ENCODE results near the gene KRTAP4-9.
"Not testable (repeated sequence)": the region's sequence is repeated elsewhere in the genome, so short reads cannot be mapped to it uniquely, and the experiment has no call there.

KRTAP4-9 gene

DNA sequence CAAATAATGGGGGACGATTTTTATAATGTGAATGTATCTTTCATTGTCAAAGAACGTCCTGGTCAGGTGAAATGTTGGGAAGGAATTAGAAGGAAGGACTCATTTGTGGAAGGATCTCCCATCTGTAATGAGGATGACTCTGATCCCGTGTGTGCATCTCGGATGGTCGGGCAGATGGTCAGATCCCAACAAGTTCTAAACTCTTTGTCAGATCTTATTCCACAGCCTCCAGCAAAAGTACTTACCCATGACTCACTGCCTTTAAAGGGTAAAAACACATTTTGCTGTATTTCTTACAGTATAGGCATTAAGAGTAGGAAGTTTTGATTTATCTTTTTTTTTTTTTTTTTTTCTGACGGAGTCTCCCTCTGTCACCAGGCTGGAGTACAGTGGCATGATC, 6.7 kb upstream of the KRTAP4-9 start:
- in situ Hi-C loops (cut with MboI; ENCODE audit: low sequenced_read_pairs, unreplicated experiment): no loop called here
- no peak for DNase-seq (ENCODE audit: low spot score)
- TF ChIP-seq, protein P1, sequence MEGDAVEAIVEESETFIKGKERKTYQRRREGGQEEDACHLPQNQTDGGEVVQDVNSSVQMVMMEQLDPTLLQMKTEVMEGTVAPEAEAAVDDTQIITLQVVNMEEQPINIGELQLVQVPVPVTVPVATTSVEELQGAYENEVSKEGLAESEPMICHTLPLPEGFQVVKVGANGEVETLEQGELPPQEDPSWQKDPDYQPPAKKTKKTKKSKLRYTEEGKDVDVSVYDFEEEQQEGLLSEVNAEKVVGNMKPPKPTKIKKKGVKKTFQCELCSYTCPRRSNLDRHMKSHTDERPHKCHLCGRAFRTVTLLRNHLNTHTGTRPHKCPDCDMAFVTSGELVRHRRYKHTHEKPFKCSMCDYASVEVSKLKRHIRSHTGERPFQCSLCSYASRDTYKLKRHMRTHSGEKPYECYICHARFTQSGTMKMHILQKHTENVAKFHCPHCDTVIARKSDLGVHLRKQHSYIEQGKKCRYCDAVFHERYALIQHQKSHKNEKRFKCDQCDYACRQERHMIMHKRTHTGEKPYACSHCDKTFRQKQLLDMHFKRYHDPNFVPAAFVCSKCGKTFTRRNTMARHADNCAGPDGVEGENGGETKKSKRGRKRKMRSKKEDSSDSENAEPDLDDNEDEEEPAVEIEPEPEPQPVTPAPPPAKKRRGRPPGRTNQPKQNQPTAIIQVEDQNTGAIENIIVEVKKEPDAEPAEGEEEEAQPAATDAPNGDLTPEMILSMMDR (IDR thresholded peaks at IDR 0.05; ENCODE audit: borderline replicate concordance, control extremely low read depth, extremely low read depth, insufficient read depth, missing control alignments): no peak

DNA sequence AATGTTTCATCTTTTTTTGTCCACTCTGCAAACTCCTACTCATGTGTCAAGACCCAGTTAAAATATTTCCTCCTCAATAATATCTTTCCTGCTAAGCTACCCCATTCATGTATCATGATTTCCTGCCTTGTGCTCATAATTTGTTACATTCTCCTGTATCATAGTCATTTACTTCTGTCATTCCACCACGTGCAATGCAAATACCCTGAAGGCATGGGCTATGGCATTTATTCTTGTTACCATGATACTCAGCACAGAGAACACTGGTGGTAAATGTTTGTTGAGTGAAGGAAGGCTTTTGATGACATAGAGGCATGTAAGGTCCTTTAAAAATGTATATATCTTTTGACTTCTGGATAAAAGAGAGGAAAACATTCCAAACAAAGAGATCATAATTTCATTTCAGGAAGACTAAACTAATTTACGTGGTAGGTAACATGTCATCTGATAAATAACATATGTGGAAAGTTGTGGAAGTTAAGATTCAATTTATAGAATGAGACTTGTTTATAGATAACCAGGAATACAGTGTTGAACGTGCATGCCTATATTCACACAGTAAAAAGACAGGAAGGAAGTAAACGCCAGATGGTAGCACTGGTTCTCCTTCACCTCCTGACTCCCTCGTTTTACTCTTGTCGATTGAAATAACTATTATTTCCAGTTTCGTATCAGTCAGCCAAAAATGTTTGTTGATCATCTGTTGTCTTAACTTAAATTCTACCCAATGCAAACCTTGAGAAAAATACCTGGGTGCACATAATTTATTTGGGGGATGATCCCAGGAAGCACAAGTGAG, 5.3 kb upstream of the KRTAP4-9 start:
- in situ Hi-C loops (cut with MboI; ENCODE audit: low sequenced_read_pairs, unreplicated experiment); DNase-seq (ENCODE audit: low spot score): not testable (repeated sequence)

DNA sequence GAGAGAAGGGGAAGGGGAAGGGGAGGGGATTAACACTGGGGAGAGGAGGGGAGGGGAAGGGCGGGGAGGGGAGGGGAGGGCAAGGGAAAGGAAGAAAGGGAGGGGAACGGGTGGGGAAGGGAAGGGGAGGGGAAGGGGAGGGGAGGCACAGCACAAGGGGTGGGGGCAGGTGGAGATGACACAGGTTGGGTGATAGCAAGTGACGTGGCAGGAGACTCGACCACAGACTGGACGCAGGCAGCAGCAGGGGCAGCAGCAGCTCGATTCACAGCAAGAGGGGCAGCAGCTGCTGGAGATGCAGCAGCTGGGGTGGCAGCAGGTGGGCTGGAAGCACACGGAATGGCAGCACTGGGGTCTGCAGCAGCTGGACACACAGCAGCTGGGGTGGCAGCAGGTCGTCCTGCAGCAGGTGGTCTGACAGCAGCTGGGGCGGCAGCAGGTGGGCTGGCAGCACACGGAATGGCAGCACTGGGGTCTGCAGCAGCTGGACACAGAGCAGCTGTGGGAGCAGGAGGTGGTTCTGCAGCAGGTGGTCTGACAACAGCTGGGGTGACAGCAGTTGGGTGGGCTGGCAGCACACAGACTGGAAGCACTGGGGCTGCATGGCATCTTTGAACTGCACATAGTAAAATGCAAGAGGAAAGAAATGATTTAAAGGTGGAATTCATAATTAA, 3.5 kb upstream of the KRTAP4-9 start, which contains the start of gene KRTAP4-16:
Gene KRTAP4-16, minus strand, starts transcription at position 624 of the 674 bp plus-strand sequence. Its CDS starts 0 bp downstream, at position 624.
- no peak for DNase-seq (ENCODE audit: low spot score)
- TF ChIP-seq, protein P1 (IDR thresholded peaks at IDR 0.05; ENCODE audit: borderline replicate concordance, control extremely low read depth, extremely low read depth, insufficient read depth, missing control alignments): no peak
- in situ Hi-C loops (cut with MboI; ENCODE audit: low sequenced_read_pairs, unreplicated experiment): no loop called here

DNA sequence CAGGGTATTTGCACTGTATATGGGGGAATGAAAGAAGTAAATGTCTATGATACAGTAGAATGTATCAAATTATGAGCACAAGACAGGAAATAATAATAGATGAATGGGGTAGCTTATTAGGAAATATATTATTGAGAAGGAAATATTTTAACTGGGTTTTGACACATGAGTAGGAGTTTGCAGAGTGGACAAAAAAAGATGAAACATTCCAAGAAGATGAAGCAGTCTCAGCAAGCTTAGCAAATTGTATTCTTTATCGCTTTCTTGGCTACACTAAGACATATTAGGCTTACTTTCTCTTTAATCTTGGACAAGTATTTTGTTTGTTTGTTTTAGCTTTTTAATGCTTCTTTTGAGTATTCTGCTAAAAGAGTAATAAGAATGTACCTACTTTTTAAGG, 1.3 kb upstream of the KRTAP4-9 start:
- TF ChIP-seq, protein P1 (IDR thresholded peaks at IDR 0.05; ENCODE audit: borderline replicate concordance, control extremely low read depth, extremely low read depth, insufficient read depth, missing control alignments): no peak
- in situ Hi-C loops (cut with MboI; ENCODE audit: low sequenced_read_pairs, unreplicated experiment): no loop called here
- no peak for DNase-seq (ENCODE audit: low spot score)

DNA sequence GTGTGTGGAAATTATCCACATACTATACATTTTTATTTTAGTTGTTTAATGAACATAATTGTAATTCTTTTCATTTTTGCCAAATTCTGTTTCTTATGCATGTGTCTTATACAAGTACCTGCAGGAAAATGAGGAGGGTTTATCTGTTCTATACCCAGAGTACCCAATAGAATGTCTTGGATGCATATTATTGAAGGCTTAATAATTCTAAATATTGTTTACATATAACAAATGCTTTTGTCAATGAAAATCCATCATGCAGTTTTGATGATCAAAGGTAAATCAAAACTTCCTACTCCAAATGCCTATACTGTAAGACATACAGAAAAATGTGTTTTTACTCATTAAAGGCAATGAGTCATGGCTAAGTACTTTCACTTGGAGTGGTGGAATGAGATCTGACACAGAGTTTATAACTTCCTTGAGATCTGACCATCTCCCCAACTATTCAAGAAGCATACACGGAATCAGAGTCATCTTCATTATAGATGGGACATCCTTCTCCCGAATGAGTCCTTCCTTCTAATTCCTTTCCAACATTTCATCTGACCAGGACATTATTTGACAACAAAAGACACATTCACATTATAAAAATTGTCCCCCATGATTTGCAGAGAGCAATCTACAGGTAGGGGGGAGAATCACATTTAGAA, 677 bp upstream of the KRTAP4-9 start:
- DNase-seq (ENCODE audit: low spot score); in situ Hi-C loops (cut with MboI; ENCODE audit: low sequenced_read_pairs, unreplicated experiment): not testable (repeated sequence)

DNA sequence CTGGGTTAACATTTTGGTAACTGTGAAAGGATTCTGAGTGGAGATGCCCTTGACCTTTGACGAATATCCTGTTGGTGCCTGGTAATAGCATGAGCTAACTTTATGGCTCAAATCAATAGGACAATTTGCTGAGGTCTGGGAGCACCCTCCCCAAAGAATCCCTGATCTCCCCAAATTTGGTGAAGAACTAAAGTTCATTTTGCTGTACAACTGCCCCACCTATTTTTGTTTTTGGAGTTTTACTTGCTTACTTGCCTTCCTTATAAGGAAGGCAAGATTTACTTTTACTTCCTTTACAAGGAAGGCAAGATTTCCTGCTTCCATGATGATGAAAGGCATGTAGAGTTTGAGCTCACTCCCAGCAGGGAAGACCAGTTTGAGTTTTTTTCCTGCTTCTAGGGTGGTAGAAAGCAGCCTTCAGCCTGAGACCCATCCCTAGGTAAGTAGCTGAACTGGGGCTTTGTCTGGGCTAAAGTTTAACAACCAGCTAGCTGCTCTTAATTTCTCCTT, 2.8 kb downstream of the KRTAP4-9 start:
- in situ Hi-C loops (cut with MboI; ENCODE audit: low sequenced_read_pairs, unreplicated experiment): no loop called here
- no peak for DNase-seq (ENCODE audit: low spot score)
- TF ChIP-seq, protein P1 (IDR thresholded peaks at IDR 0.05; ENCODE audit: borderline replicate concordance, control extremely low read depth, extremely low read depth, insufficient read depth, missing control alignments): no peak

DNA sequence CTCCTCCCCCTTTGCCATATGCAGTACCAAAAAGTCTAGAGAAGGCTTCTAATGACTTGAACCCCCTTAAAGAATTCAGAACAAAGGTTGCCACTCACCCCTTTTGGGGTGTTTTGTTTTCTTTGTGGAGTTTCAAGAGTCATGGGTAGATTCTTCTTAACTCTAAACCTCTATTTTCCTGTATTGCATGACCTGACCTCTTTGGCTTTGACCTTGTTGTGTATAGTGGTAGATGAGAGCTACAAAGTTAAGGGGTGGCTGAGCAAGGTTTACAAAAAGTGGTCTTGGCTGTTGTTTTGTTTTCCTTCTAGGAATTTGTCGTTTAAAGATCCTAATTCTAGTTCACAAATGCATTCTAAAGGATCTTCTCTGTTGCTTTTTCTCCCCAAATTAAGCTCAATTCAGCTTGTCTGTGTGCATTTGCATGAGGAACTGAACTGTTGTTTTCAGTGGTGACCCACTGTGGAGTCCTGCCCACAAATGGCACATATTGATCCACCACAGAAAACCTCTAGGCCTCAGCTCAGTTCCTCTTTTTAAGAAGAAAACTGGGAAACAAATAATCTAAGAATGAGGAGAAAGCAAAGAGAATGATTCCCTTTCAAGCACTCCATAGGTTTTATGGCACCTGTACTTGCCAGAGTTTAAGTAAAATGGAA, 3.7 kb downstream of the KRTAP4-9 start:
- in situ Hi-C loops (cut with MboI; ENCODE audit: low sequenced_read_pairs, unreplicated experiment): not testable (repeated sequence)

More for the DNA sequence above, 3.7 kb downstream of the KRTAP4-9 start:
- not testable (repeated sequence) for DNase-seq (ENCODE audit: low spot score)

All from GM13976 (cell line).